Mesendoderm (in vitro differentiated cells): ENCODE results near the gene COPA.
A peak's percentile ranks its signal among the peaks of the same experiment; 100 is the strongest.

Experiments used
- DNase-seq: peaks from one replicate; pipeline ENCODE4 v3.0.0; 2013
- H2AK5ac ChIP-seq: 2 replicates; pipeline ENCODE4 v1.6.1; 2013; ENCODE audit warnings: low read length, inconsistent platforms
- H2BK120ac ChIP-seq: 2 replicates; pipeline ENCODE4 v1.6.1; 2013; ENCODE audit warnings: low read depth, mild to moderate bottlenecking, low read length, moderate library complexity, mixed read lengths
- H2BK15ac ChIP-seq: replicated peaks from 2 replicates; pipeline ENCODE4 v1.6.1; 2013; ENCODE audit warnings: low read depth, mild to moderate bottlenecking, moderate library complexity
- H2BK5ac ChIP-seq: 2 replicates; pipeline ENCODE4 v1.6.1; 2013; ENCODE audit warnings: low read length, inconsistent platforms
- H3K18ac ChIP-seq: 2 replicates; pipeline ENCODE4 v1.6.1; 2013; ENCODE audit warnings: mild to moderate bottlenecking, low read length, mixed read lengths
- H3K23ac ChIP-seq: one replicate; pipeline ENCODE4 v1.6.1; 2013; ENCODE audit warnings: low read length
- H3K27ac ChIP-seq: 2 replicates; pipeline ENCODE4 v1.5.1; 2013; ENCODE audit warnings: low read depth, mild to moderate bottlenecking, inconsistent platforms, low read length, moderate library complexity
- H3K27me3 ChIP-seq: 2 replicates; pipeline ENCODE4 v1.6.1; 2013; ENCODE audit warnings: low read length, control low read depth, mild to moderate bottlenecking, inconsistent platforms; ENCODE audit not compliant: insufficient read depth, poor library complexity
- H3K36me3 ChIP-seq: 2 replicates; pipeline ENCODE4 v1.6.1; 2013; ENCODE audit warnings: low read length, inconsistent platforms; ENCODE audit not compliant: control insufficient read depth, insufficient read depth
- H3K4ac ChIP-seq: one replicate; pipeline ENCODE4 v1.6.1; 2013; ENCODE audit warnings: low read depth, mild to moderate bottlenecking, low read length, moderate library complexity
- H3K4me1 ChIP-seq: 2 replicates; pipeline ENCODE4 v1.6.1; 2013; ENCODE audit warnings: low read depth, low read length, inconsistent platforms; ENCODE audit not compliant: control insufficient read depth
- H3K4me2 ChIP-seq: 2 replicates; pipeline ENCODE4 v1.6.1; 2013; ENCODE audit warnings: low read length
- H3K4me3 ChIP-seq: 2 replicates; pipeline ENCODE4 v1.5.1; 2013; ENCODE audit warnings: mild to moderate bottlenecking, low read length
- H3K56ac ChIP-seq: one replicate; pipeline ENCODE4 v1.6.1; 2013; ENCODE audit warnings: low read length
- H3K79me1 ChIP-seq: 2 replicates; pipeline ENCODE4 v1.6.1; 2013; ENCODE audit warnings: low read length, inconsistent platforms
- H3K79me2 ChIP-seq: 2 replicates; pipeline ENCODE4 v1.6.1; 2013; ENCODE audit warnings: mild to moderate bottlenecking, low read length; ENCODE audit not compliant: control insufficient read depth, insufficient read depth
- H3K9ac ChIP-seq: 2 replicates; pipeline ENCODE4 v1.6.1; 2013; ENCODE audit warnings: low read length, inconsistent platforms
- H4K5ac ChIP-seq: one replicate; pipeline ENCODE4 v1.6.1; 2013; ENCODE audit warnings: low read length
- H4K8ac ChIP-seq: one replicate; pipeline ENCODE4 v1.6.1; 2013; ENCODE audit warnings: low read depth, mild to moderate bottlenecking, control low read depth, low read length, moderate library complexity
- WGBS: extraction: QIAGEN DNeasy Blood & Tissue Kit; methylation state at CpG from one replicate; pipeline ENCODE4 v1.1.7; 2013; ENCODE audit warnings: low lambda C conversion rate, missing lambda C conversion rate; ENCODE audit not compliant: insufficient coverage; ENCODE audit errors: extremely low coverage; 5-methylcytosine and 5-hydroxymethylcytosine counted together

COPA gene

DNA sequence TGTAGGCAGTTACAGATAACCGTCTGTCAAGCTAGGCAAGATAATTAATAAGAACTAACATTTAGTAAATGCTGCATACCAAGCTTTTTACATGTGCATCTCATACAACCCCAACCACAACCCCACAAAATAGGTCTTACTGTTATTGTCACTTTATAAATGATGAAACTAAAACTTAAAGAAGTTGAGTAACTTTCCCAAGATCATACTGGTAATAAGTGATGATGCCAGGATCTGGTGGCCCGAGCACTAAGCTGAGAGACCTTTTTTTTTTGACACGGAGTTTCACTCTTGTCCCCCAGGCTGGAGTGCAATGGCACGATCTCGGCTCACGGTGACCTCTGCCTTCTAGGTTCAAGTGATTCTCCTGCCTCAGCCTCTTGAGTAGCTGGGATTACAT, 1.9 kb upstream of the COPA start:
- no peak overlapping the region for H4K8ac ChIP-seq
- H4K5ac ChIP-seq: no peak overlapping the region
- H3K9ac ChIP-seq: no peak overlapping the region
- H3K79me2 ChIP-seq: peaks cover 38% of the 10 kb centered on the region
- H3K23ac ChIP-seq: no peak overlapping the region
- H3K4ac ChIP-seq: no peak overlapping the region
- no peak overlapping the region for H3K27ac ChIP-seq
- no peak for DNase-seq
- H3K56ac ChIP-seq: no peak overlapping the region
- no peaks in the 10 kb centered on the region for H3K27me3 ChIP-seq
- H3K18ac ChIP-seq: no peak overlapping the region
- H3K36me3 ChIP-seq: peaks cover 3% of the 10 kb centered on the region
- H3K4me1 ChIP-seq: no peaks in the 10 kb centered on the region
- no CpG with 5 or more reads among the region's 6 CpGs for WGBS
- no peak overlapping the region for H3K4me3 ChIP-seq
- peaks cover 16% of the 10 kb centered on the region for H3K79me1 ChIP-seq
- no peak overlapping the region for H3K4me2 ChIP-seq
- H2AK5ac ChIP-seq: no peak overlapping the region
- no peak overlapping the region for H2BK5ac ChIP-seq
- no peak overlapping the region for H2BK15ac ChIP-seq
- H2BK120ac ChIP-seq: no peak overlapping the region

GRCh38 chr1:160344241-160344640, 1.2 kb upstream of the COPA start:
- no peak overlapping the region for H3K4ac ChIP-seq
- no peak overlapping the region for H3K18ac ChIP-seq
- no peak overlapping the region for H3K23ac ChIP-seq
- H2BK15ac ChIP-seq: no peak overlapping the region
- DNase-seq: no peak
- H4K5ac ChIP-seq: no peak overlapping the region
- peak overlapping the region; percentile 18 for H3K56ac ChIP-seq
- H2BK5ac ChIP-seq: no peak overlapping the region
- H4K8ac ChIP-seq: no peak overlapping the region
- no peak overlapping the region for H3K4me3 ChIP-seq
- peaks cover 2% of the 10 kb centered on the region for H3K36me3 ChIP-seq
- peaks cover 18% of the 10 kb centered on the region for H3K79me1 ChIP-seq
- no peak overlapping the region for H2BK120ac ChIP-seq
- no peaks in the 10 kb centered on the region for H3K4me1 ChIP-seq
- WGBS: no CpG with 5 or more reads among the region's 3 CpGs
- no peak overlapping the region for H3K27ac ChIP-seq
- no peak overlapping the region for H2AK5ac ChIP-seq
- no peaks in the 10 kb centered on the region for H3K27me3 ChIP-seq
- H3K4me2 ChIP-seq: peak overlapping the region; percentile 12
- H3K79me2 ChIP-seq: peaks cover 38% of the 10 kb centered on the region
- H3K9ac ChIP-seq: peak overlapping the region; percentile 91

GRCh38 chr1:160342526-160342925, 524 bp downstream of the COPA start:
- H3K36me3 ChIP-seq: peaks cover 2% of the 10 kb centered on the region
- H2BK5ac ChIP-seq: peak overlapping the region; percentile 2
- no peak overlapping the region for H4K8ac ChIP-seq
- H3K79me2 ChIP-seq: peaks cover 38% of the 10 kb centered on the region
- peak overlapping the region; percentile 89 for H3K9ac ChIP-seq
- no peaks in the 10 kb centered on the region for H3K4me1 ChIP-seq
- no peak overlapping the region for H3K4ac ChIP-seq
- no peak overlapping the region for H3K23ac ChIP-seq
- peak overlapping the region; percentile 81 for H3K4me3 ChIP-seq
- H3K56ac ChIP-seq: peak overlapping the region; percentile 98
- peak overlapping the region; percentile 15 for H3K18ac ChIP-seq
- no peak overlapping the region for H2BK120ac ChIP-seq
- no peak overlapping the region for H2BK15ac ChIP-seq
- DNase-seq: peak; percentile 34
- H3K4me2 ChIP-seq: peak overlapping the region; percentile 90
- H4K5ac ChIP-seq: no peak overlapping the region
- H2AK5ac ChIP-seq: peak overlapping the region; percentile 38
- no peaks in the 10 kb centered on the region for H3K27me3 ChIP-seq
- no CpG with 5 or more reads among the region's 7 CpGs for WGBS
- H3K79me1 ChIP-seq: peaks cover 18% of the 10 kb centered on the region
- H3K27ac ChIP-seq: no peak overlapping the region

- H3K18ac ChIP-seq: no peak overlapping the region
- H2BK15ac ChIP-seq: no peak overlapping the region
- no peaks in the 10 kb centered on the region for H3K4me1 ChIP-seq
- H2BK5ac ChIP-seq: no peak overlapping the region
- DNase-seq: no peak
- no peak overlapping the region for H3K4me2 ChIP-seq
- H3K4me3 ChIP-seq: no peak overlapping the region
- H3K36me3 ChIP-seq: peaks cover 2% of the 10 kb centered on the region
- H3K4ac ChIP-seq: no peak overlapping the region
- H2AK5ac ChIP-seq: no peak overlapping the region
- no peak overlapping the region for H2BK120ac ChIP-seq
- peak overlapping the region; percentile 62 for H3K56ac ChIP-seq
- H3K9ac ChIP-seq: peak overlapping the region; percentile 36
- peaks cover 20% of the 10 kb centered on the region for H3K79me1 ChIP-seq
- peaks cover 38% of the 10 kb centered on the region for H3K79me2 ChIP-seq
- H4K8ac ChIP-seq: peak overlapping the region; percentile 89
- no CpG with 5 or more reads among the region's 2 CpGs for WGBS
- H4K5ac ChIP-seq: no peak overlapping the region
- H3K23ac ChIP-seq: no peak overlapping the region
- H3K27me3 ChIP-seq: no peaks in the 10 kb centered on the region
- H3K27ac ChIP-seq: no peak overlapping the region
Observed at GRCh38 chr1:160340866-160341265, 2.2 kb downstream of the COPA start.

- H3K23ac ChIP-seq: no peak overlapping the region
- H3K36me3 ChIP-seq: peaks cover 2% of the 10 kb centered on the region
- no peak overlapping the region for H3K4ac ChIP-seq
- no peak for DNase-seq
- H3K56ac ChIP-seq: no peak overlapping the region
- no peaks in the 10 kb centered on the region for H3K4me1 ChIP-seq
- no peak overlapping the region for H2BK15ac ChIP-seq
- H3K79me2 ChIP-seq: peaks cover 38% of the 10 kb centered on the region
- no peak overlapping the region for H3K27ac ChIP-seq
- no peak overlapping the region for H3K4me3 ChIP-seq
- H4K8ac ChIP-seq: no peak overlapping the region
- no peak overlapping the region for H4K5ac ChIP-seq
- no peak overlapping the region for H2BK120ac ChIP-seq
- no peaks in the 10 kb centered on the region for H3K27me3 ChIP-seq
- H2AK5ac ChIP-seq: no peak overlapping the region
- no peak overlapping the region for H3K18ac ChIP-seq
- no peak overlapping the region for H3K4me2 ChIP-seq
- no peak overlapping the region for H3K9ac ChIP-seq
- H2BK5ac ChIP-seq: no peak overlapping the region
- no CpG with 5 or more reads among the region's 3 CpGs for WGBS
- H3K79me1 ChIP-seq: peaks cover 20% of the 10 kb centered on the region
Observed at GRCh38 chr1:160340146-160340545, 2.9 kb downstream of the COPA start.

DNA sequence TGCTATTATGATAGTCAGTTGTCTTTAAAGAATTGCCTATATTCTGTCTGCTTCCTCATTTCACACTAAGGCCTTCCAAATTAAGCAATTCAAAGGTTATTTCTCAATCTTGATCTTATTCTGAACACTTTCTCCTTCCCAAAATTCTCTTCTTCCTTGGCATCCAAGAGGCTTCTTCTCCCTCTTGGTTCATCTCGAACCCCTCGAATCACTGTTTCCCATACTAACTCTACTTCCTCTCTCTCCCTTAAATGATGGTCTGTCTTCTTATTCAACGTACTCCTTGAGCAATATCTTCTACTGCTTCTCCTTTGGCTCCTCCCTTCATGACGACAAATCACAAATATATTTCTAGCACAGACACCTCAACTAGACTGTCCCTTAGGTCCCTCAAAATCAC, 4.5 kb downstream of the COPA start:
- no peak overlapping the region for H3K4ac ChIP-seq

More for the DNA sequence above, 4.5 kb downstream of the COPA start:
- Histone ChIP-seq H3K4me3 (no peak overlapping the region), H3K4me1 (no peaks in the 10 kb centered on the region), H3K79me2 (peaks cover 31% of the 10 kb centered on the region), H2BK120ac (no peak overlapping the region), H3K27ac (no peak overlapping the region), H3K23ac (no peak overlapping the region), H3K27me3 (no peaks in the 10 kb centered on the region), H2AK5ac (no peak overlapping the region), H4K5ac (no peak overlapping the region), H3K56ac (no peak overlapping the region), H3K18ac (no peak overlapping the region), H3K79me1 (peaks cover 16% of the 10 kb centered on the region), H2BK15ac (no peak overlapping the region), H3K9ac (no peak overlapping the region), H4K8ac (no peak overlapping the region), H3K36me3 (peaks cover 5% of the 10 kb centered on the region), H3K4me2 (no peak overlapping the region), H2BK5ac (no peak overlapping the region)
- no CpG with 5 or more reads among the region's 4 CpGs for WGBS
- DNase-seq: no peak
